ENCODE results near the gene PTPN2. TPM values are rescaled to one million over a fixed set of nuclear protein-coding genes. Genes with fewer than 3 reads are reported as not detected.

PTPN2 gene
- total RNA-seq, 3 donors from 2014 or later (not counting 1 experiment from before 2014, with no cell fraction given): 110 to 115 (median 112) TPM

GRCh38 chr18:12911929-12912703 lies 28.1 kb upstream of the PTPN2 start:
- WGBS (ENCODE audit: insufficient coverage): 73% methylated on average over 75 of the region's 75 CpGs
- intact Hi-C loops (cut with micrococcal nuclease): loop anchor here (1.0 to 10.0 kb wide), 2 partner anchors 9 to 703 kb away; no protein-coding TSS in a partner anchor
- H3K4me3 ChIP-seq (ENCODE audit: low read length): no peak overlapping the region
- H3K4me1 ChIP-seq (ENCODE audit: control insufficient read depth, insufficient read depth, low read length): peaks cover 23% of the 10 kb centered on the region
- H3K27me3 ChIP-seq (ENCODE audit: control insufficient read depth, insufficient read depth, low read length): no peaks in the 10 kb centered on the region
- Mint-ChIP-seq H3K36me3 (peaks cover 15% of the 10 kb centered on the region), H3K27ac (no peak overlapping the region), H3K9me3 (peaks cover 0 to 3% of the 10 kb centered on the region in 2 donors), H3K27me3 (ENCODE audit: low read depth in 2 of 2) (peaks cover 0 to 3% of the 10 kb centered on the region in 2 donors), H3K4me3 (no peak overlapping the region), H3K4me1 (peaks cover 18 to 23% of the 10 kb centered on the region in 2 donors)
- no peaks in the 10 kb centered on the region for H3K36me3 ChIP-seq (ENCODE audit: control insufficient read depth, insufficient read depth, low read length)
- no peak overlapping the region for H3K27ac ChIP-seq (ENCODE audit: low read length)
- ATAC-seq (no peak), DNase-seq (no peak)
- TF ChIP-seq CTCF (IDR thresholded peaks at IDR 0.05): no peak
- peaks cover 20% of the 10 kb centered on the region for H3K9me3 ChIP-seq (ENCODE audit: control insufficient read depth, insufficient read depth, low read length)

GRCh38 chr18:12911025-12911928 lies 27.2 kb upstream of the PTPN2 start:
- Histone ChIP-seq H3K36me3 (ENCODE audit: control insufficient read depth, insufficient read depth, low read length) (no peaks in the 10 kb centered on the region), H3K4me1 (ENCODE audit: control insufficient read depth, insufficient read depth, low read length) (peaks cover 21% of the 10 kb centered on the region), H3K4me3 (ENCODE audit: low read length) (peak overlapping the region; percentile 35), H3K27me3 (ENCODE audit: control insufficient read depth, insufficient read depth, low read length) (no peaks in the 10 kb centered on the region), H3K27ac (ENCODE audit: low read length) (peak overlapping the region; percentile 57), H3K9me3 (ENCODE audit: control insufficient read depth, insufficient read depth, low read length) (peaks cover 20% of the 10 kb centered on the region)
- 16% methylated on average over 75 of the region's 75 CpGs for WGBS (ENCODE audit: insufficient coverage)
- peak; percentile 70 to 76 for DNase-seq
- Mint-ChIP-seq H3K36me3 (peaks cover 15% of the 10 kb centered on the region), H3K4me3 (peak overlapping the region; percentile 78), H3K4me1 (peaks cover 18 to 23% of the 10 kb centered on the region in 2 donors), H3K9me3 (peaks cover 0 to 3% of the 10 kb centered on the region in 2 donors), H3K27me3 (ENCODE audit: low read depth in 2 of 2) (peaks cover 0 to 3% of the 10 kb centered on the region in 2 donors), H3K27ac (peak overlapping the region; percentile 78 to 82)
- intact Hi-C loops (cut with micrococcal nuclease): loop anchor here (1.0 to 10.0 kb wide), 2 partner anchors 10 to 704 kb away; no protein-coding TSS in a partner anchor
- TF ChIP-seq CTCF (IDR thresholded peaks at IDR 0.05): no peak
- ATAC-seq: peak; percentile 92 to 97 (median 96)

DNA sequence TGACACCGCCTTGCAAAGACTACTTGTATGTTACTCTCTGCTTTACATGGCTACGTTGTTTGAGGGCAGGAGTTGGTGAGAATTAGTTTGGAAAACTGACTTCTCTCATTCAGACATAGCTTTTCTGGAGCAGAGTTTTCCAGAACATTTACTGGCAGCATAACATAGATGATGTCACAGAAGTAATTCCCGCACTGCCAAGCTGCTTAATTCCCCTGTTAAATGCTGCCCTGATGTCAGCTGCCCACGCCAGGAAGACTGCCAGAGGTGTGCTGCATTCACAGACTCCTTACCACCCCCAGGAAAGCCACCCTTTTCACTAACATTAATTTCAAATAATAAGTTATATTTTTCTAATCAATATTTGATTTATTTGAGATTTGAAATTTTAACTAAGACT lies 24.7 kb upstream of the PTPN2 start:
- Mint-ChIP-seq H3K27ac (no peak overlapping the region), H3K9me3 (peaks cover 0 to 3% of the 10 kb centered on the region in 2 donors), H3K36me3 (peaks cover 11% of the 10 kb centered on the region), H3K27me3 (ENCODE audit: low read depth in 2 of 2) (peaks cover 0 to 3% of the 10 kb centered on the region in 2 donors), H3K4me3 (no peak overlapping the region), H3K4me1 (peaks cover 25 to 30% of the 10 kb centered on the region in 2 donors)
- ATAC-seq: no peak
- no peaks in the 10 kb centered on the region for H3K27me3 ChIP-seq (ENCODE audit: control insufficient read depth, insufficient read depth, low read length)
- no peak overlapping the region for H3K4me3 ChIP-seq (ENCODE audit: low read length)
- peaks cover 20% of the 10 kb centered on the region for H3K9me3 ChIP-seq (ENCODE audit: control insufficient read depth, insufficient read depth, low read length)
- no peak for TF ChIP-seq CTCF (IDR thresholded peaks at IDR 0.05)
- no peaks in the 10 kb centered on the region for H3K36me3 ChIP-seq (ENCODE audit: control insufficient read depth, insufficient read depth, low read length)
- H3K27ac ChIP-seq (ENCODE audit: low read length): no peak overlapping the region
- intact Hi-C loops (cut with micrococcal nuclease): no loop called here
- WGBS (ENCODE audit: insufficient coverage): 97% methylated on average over 4 of the region's 4 CpGs
- no peak for DNase-seq
- H3K4me1 ChIP-seq (ENCODE audit: control insufficient read depth, insufficient read depth, low read length): peaks cover 35% of the 10 kb centered on the region

All from natural killer cell (primary cell).